ENCODE measurements around the gene ARTN.

ARTN gene

DNA sequence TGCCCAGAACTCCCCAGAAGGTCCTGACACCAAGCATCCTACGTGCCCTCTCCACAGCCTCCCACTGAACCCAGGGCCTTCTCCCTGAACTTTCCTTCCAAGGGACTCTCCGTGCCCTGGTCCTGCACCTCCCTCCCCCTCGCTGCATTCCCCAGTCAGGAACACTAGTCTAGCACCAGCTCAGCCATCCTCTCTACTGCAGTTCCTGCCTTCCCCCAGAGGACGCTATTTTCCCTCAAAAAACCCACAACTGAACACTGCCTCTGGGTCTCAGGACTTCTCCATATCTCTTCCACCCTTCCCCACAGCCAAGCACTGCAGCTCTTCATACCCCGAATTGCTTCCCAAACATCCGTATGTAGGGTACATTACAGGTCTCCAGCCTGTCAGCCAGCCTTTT is 12.6 kb upstream of the ARTN start:
- no peak overlapping the region for H3K4me3 ChIP-seq (ENCODE audit: low read length)
- DNase-seq (ENCODE audit: low read depth), result no peak
- TF ChIP-seq, protein P1, sequence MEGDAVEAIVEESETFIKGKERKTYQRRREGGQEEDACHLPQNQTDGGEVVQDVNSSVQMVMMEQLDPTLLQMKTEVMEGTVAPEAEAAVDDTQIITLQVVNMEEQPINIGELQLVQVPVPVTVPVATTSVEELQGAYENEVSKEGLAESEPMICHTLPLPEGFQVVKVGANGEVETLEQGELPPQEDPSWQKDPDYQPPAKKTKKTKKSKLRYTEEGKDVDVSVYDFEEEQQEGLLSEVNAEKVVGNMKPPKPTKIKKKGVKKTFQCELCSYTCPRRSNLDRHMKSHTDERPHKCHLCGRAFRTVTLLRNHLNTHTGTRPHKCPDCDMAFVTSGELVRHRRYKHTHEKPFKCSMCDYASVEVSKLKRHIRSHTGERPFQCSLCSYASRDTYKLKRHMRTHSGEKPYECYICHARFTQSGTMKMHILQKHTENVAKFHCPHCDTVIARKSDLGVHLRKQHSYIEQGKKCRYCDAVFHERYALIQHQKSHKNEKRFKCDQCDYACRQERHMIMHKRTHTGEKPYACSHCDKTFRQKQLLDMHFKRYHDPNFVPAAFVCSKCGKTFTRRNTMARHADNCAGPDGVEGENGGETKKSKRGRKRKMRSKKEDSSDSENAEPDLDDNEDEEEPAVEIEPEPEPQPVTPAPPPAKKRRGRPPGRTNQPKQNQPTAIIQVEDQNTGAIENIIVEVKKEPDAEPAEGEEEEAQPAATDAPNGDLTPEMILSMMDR (IDR thresholded peaks at IDR 0.05; ENCODE audit: insufficient read depth, low read depth, low read length, missing control alignments), result no peak

DNA sequence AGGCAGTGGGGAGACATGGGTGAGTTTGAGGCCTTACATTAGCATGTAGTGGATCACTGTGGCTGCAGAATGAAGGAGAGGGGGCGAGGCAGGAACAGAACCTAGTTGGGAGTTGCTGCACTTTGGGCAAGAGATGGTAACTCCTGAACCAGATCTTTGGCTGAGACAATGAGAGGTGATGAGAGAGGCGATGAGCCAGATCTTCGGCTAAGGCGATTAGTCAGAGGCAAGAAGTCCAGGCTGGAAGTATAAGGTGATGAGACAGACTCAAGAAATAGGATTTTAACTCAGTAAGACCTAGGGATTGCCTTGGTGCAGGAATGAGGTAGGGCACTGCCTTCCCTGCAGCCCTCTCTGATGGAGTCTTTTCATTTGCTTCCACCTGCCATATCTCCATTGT is 9.1 kb upstream of the ARTN start:
- TF ChIP-seq, protein P1 (IDR thresholded peaks at IDR 0.05; ENCODE audit: insufficient read depth, low read depth, low read length, missing control alignments), result no peak
- peak; percentile 93 for DNase-seq (ENCODE audit: low read depth)
- H3K4me3 ChIP-seq (ENCODE audit: low read length), result no peak overlapping the region

DNA sequence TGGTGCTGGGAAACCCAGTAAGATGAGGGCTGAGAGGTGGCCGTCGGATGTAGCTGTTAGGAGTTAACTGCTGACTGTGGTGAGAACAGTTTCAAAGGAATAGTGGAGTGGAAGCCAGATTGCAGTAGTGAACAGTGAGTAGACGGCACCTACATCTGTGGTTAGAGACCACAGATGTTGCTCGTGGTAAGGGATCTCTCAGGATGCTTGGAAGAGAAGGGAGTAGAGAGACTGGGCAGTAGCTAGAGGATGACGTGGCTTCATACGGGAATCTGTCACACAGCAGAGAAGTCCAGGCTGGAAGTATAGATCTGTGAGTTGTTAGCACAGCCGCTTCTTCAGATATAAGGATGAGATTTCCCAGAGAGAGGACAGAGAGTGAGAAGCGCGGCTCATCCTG is 7.8 kb upstream of the ARTN start:
- no peak for DNase-seq (ENCODE audit: low read depth)
- TF ChIP-seq, protein P1 (IDR thresholded peaks at IDR 0.05; ENCODE audit: insufficient read depth, low read depth, low read length, missing control alignments), result no peak
- no peak overlapping the region for H3K4me3 ChIP-seq (ENCODE audit: low read length)

DNA sequence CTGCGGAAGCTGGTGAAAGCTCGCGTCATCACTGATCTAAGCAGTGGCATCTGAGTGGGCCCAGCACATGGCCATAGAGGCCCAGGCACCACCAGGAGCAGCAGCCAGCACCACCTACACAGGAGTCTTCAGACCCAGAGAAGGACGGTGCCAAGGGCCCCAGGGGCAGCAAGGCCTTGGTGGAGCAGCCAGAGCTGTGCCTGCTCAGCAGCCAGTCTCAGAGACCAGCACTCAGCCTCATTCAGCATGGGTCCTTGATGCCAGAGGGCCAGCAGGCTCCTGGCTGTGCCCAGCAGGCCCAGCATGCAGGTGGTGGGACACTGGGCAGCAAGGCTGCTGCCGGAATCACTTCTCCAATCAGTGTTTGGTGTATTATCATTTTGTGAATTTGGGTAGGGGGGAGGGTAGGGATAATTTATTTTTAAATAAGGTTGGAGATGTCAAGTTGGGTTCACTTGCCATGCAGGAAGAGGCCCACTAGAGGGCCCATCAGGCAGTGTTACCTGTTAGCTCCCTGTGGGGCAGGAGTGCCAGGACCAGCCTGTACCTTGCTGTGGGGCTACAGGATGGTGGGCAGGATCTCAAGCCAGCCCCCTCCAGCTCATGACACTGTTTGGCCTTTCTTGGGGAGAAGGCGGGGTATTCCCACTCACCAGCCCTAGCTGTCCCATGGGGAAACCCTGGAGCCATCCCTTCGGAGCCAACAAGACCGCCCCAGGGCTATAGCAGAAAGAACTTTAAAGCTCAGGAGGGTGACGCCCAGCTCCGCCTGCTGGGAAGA is 3.2 kb upstream of the ARTN start:
- H3K4me3 ChIP-seq (ENCODE audit: low read length), result no peak overlapping the region
- peak; percentile 59 for DNase-seq (ENCODE audit: low read depth)
- TF ChIP-seq, protein P1 (IDR thresholded peaks at IDR 0.05; ENCODE audit: insufficient read depth, low read depth, low read length, missing control alignments), result peak; percentile 54

DNA sequence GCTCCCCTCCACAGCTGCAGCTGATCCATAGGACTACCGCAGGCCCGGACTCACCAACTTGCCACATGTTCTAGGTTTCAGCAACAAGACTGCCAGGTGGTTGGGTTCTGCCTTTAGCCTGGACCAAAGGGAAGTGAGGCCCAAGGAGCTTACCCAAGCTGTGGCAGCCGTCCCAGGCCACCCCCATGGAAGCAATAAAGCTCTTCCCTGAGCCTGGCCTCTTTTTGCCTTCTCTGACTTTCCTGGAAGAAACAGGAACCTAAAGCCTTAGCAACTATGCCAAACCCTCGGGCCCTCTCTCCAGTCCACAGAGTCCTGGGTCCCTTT is 2.7 kb upstream of the ARTN start:
- TF ChIP-seq, protein P1 (IDR thresholded peaks at IDR 0.05; ENCODE audit: insufficient read depth, low read depth, low read length, missing control alignments), result no peak
- peak; percentile 66 for DNase-seq (ENCODE audit: low read depth)
- no peak overlapping the region for H3K4me3 ChIP-seq (ENCODE audit: low read length)

DNA sequence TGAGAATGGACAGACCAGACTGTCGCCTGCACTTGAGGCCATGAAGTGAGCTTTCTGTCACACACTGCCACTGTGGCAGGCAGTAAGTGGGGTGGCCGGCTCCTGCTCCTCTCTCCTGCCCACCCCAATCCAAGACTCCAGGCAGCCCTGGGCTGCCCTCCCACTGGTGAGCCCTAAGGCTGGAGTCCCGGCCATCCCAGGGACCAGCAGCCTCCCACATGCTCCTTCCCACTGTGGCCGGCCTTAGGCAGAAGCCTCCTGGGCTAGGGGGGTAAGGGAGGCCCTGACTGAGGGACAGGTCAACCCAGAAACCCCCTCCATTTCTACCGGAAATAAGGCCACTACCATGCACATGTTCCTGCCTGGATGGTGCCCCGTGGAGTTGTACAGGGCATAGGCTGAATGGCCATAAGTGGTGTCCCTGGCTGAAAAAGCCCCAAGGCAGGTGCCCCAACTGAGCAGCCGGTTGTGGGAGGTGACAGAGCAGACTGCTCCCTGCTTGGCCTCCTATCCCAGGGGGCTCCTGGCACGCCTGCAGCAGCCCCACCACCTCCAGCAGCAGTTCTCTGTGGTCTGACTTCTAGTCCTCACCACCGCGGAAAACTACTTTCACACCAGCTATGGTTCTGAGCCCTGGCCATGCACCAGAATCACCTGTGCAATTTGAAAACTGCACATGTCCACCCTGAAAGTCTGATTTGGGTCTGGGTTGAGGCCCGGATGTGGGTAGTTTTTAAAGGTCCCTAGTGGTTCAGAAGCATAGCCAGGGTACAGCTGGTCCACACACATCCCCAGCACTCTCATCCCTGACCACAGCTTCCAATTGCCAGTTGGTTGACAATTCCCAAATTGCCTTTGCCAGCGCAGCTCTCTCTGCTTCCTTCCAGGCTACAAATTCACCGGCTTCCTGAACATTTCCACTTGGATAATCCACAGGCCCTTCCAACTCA is 1.6 kb upstream of the ARTN start:
- no peak overlapping the region for H3K4me3 ChIP-seq (ENCODE audit: low read length)
- no peak for DNase-seq (ENCODE audit: low read depth)
- TF ChIP-seq, protein P1 (IDR thresholded peaks at IDR 0.05; ENCODE audit: insufficient read depth, low read depth, low read length, missing control alignments), result no peak
